Measurements from ENCODE around the gene BRD2.
A peak's percentile ranks its signal among the peaks of the same experiment; 100 is the strongest.

The BRD2 gene

DNA sequence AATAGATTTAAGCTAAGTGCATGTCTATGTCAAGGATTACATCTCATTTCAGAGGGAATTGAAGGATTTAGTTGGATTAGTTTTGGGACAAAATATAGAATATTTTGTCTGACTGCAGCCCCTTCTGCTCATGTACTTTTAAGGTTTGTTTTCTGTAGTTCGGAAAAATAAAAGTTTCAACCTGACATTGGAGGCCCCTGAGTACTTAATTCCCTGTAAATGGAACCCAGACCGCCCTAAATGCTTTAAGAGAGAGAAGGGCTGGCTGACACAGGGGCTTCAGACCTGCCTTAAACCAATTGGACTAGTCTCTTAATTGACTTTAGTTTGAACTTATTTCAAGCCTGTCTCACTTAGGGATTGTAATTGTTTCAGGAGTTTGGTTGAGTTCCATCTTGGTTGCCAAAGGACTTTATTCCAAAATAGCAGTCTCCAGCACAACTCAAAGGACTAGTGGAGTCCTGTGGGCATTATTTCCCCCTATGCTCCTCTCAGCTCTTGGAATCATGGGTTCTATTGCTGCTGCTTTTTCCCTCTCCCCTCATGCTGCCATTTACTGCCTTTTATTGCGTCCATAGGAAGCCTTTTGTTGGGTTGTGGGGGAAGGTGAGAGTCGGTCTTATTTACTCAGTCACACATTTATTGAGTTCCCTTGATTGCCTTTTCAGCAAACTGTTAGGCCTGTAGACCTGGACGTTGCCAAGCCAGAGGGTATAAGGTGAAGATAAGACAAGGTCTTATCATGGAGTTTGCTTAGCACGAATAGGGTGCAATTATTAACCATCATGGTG is 14.5 kb downstream of the BRD2 start:
- in situ Hi-C loops (cut with MboI; ENCODE audit: low pct_unique_long_range_greater_than_20kb, low sequenced_read_pairs) = no loop called here
- peak; percentile 14 for DNase-seq

DNA sequence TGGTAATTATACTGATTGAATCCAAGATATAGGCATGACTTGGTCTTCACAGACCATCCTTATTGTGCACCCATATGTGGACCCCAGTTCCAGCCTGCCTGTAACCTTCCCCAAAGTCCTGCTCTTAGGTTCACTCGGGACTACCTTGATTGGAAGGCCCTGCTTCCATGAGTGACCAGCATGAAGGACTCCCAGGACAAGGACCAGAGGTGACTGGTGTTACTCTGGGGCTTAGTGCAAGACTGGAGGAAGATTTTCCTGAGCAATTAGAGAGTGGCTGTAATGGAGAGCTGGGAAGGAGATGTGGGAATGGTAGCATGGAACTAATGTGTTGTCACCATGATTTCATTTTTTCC is 15.1 kb downstream of the BRD2 start:
- in situ Hi-C loops (cut with MboI; ENCODE audit: low pct_unique_long_range_greater_than_20kb, low sequenced_read_pairs) = no loop called here

DNA sequence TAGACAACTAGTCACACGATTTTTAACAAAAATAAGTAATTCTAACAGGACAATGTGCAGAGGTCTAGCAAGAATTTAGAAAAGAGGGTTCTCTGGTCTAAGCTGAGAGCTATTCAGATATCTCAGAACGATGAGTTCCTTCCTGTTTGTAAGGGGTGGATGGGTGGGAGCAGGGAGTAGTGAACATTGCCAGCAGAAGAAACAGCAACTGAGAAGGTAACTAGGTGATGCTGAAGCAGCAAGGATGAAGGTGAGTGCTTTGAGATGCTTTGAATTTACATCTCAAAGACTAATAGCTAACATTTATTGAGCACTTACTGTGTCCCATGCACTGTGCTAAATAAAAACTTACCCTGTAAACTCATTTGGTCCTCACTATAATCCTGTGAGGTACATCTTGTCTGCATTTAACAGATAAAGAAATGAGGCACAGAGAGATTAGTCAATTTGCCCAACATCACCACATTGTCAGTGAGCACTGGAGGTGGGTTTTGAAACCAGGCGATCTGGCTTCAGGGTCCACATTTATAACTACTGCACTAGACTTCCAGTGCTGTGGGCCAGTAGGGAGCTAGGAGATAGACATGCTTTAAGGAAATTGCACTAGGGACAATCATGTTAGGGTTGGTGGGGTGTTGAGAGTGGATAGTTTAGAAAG is 15.7 kb downstream of the BRD2 start:
- in situ Hi-C loops (cut with MboI; ENCODE audit: low pct_unique_long_range_greater_than_20kb, low sequenced_read_pairs) = no loop called here
- DNase-seq = no peak

More for the DNA sequence above, 15.1 kb downstream of the BRD2 start:
- DNase-seq = peak; percentile 15

- in situ Hi-C loops (cut with MboI; ENCODE audit: low pct_unique_long_range_greater_than_20kb, low sequenced_read_pairs) = no loop called here
- peak; percentile 90 for DNase-seq
Observed at GRCh38 chr6:32984622-32985389, 16.4 kb downstream of the BRD2 start.

GRCh38 chr6:32989368-32989767 is 21.0 kb downstream of the BRD2 start:
- DNase-seq = no peak
- in situ Hi-C loops (cut with MboI; ENCODE audit: low pct_unique_long_range_greater_than_20kb, low sequenced_read_pairs) = no loop called here

GRCh38 chr6:32991972-32992371 is 23.6 kb downstream of the BRD2 start:
- in situ Hi-C loops (cut with MboI; ENCODE audit: low pct_unique_long_range_greater_than_20kb, low sequenced_read_pairs) = no loop called here

GRCh38 chr6:32993363-32993973 is 25.1 kb downstream of the BRD2 start:
- in situ Hi-C loops (cut with MboI; ENCODE audit: low pct_unique_long_range_greater_than_20kb, low sequenced_read_pairs) = no loop called here
- no peak for DNase-seq

More at GRCh38 chr6:32991972-32992371, 23.6 kb downstream of the BRD2 start:
- DNase-seq = peak; percentile 18

- in situ Hi-C loops (cut with MboI; ENCODE audit: low pct_unique_long_range_greater_than_20kb, low sequenced_read_pairs) = no loop called here
Observed at GRCh38 chr6:32995448-32995847, 27.1 kb downstream of the BRD2 start.

GRCh38 chr6:33000055-33000454 is 31.7 kb downstream of the BRD2 start:
- in situ Hi-C loops (cut with MboI; ENCODE audit: low pct_unique_long_range_greater_than_20kb, low sequenced_read_pairs) = no loop called here
- DNase-seq = peak; percentile 55

More at GRCh38 chr6:32995448-32995847, 27.1 kb downstream of the BRD2 start:
- no peak for DNase-seq

DNA sequence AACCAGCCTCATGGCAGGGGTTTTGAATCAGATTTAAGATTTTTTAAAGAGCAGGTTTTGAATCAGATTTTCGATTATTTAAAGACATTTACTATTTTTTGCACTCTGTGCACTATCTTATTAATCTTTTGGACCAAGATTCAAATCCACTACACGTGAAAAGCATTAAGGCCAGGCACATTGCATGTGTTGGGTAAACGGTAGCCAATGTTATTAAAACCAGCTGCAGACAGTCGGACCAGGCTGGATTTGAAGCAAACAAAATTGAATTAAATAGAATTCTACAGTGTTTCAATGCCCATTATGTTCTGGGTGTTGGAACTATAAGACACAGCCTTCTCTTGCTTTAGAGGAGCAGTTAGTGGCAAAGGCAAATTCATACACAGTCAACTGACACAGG is 33.3 kb downstream of the BRD2 start:
- DNase-seq = no peak
- in situ Hi-C loops (cut with MboI; ENCODE audit: low pct_unique_long_range_greater_than_20kb, low sequenced_read_pairs) = no loop called here

DNA sequence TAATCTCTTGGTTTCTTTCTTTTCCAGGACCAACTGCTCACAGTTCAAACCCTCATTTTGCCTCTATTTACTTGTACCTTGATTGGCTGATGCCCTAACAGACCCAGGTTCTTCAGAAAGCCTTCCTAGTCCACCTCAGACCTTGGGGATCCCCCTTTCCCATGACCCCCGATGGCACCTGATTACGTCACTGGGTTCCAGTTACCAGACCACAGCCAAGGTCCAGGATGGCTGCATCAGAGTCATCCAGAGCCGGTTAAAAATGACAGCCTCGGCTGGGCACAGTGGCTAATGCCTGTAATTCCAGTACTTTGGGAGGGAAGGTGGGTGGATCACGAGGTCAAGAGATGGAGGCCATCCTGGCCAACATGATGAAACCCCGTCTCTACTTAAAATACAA is 36.5 kb downstream of the BRD2 start:
- no peak for DNase-seq
- in situ Hi-C loops (cut with MboI; ENCODE audit: low pct_unique_long_range_greater_than_20kb, low sequenced_read_pairs) = no loop called here

DNA sequence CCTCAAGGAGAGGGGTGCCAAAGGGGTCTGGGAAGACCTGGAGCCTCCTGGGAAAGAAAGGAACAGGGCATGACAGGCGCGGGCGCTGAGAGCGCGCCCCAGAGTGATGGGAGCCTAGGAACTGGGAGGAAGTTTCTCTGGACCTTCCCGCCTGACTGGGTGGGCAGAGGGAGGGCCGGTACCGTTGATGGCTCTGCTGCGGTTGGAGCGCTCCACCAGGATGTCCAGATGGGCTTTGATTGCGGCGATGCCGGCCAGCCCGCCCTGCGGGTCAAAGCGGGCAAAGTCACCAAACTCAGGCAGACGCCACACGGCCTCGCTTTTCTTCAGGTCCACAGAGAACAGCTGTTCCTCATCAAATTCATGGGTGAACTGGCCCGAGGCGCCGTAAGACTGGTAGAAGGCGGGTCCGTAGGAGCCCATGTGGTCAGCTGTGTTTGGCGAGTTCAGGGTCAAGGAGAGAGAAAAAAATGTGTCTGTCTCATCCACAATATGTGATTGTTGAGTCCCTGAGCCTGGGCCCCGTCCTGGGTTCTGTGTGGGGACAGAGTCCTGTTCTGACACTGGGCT is 39.5 kb downstream of the BRD2 start:
- DNase-seq = no peak
- in situ Hi-C loops (cut with MboI; ENCODE audit: low pct_unique_long_range_greater_than_20kb, low sequenced_read_pairs) = no loop called here

DNA sequence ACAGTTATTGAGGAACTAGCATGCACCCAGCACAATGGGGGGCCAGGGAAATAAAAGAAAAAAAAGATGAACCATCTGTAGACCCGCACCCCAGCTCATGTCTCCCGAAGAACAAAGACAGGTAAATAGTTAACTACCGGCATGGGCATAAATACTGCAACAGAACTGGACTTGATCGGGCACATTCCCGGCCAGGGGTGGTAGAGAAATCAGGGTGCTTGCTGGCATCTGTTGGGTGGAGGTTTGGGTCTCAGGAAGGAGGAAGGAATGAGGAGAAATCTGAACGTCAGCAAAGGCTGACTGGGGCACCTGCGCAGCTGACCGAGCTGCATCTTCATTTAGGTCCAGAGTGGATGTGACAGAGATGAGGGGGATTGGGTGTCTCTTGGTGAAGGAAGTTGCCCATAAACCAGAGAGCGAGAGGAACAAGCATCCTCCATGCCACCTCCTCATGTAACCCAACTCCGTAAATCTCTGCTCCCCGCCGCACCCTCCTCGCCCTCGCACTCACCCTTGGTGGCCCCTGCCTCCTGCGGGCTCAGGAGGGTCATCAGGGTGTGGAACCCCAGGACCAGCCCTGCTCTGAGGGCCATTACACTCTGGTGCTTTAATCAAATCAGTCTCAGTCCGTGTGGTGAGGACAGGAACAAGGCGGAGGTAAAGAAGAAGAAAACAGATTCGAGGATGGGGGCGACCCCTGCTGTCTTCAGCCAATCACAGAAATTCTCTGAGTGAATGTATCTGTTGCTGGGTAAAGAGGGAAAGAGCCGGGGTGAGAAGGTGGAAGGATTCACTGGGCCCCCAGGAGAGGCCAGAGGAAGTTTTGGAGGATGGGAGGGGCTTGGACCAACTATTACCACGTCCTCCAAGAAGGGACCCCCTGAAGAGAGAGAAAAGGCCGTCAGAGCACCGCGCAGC is 40.8 kb downstream of the BRD2 start, which contains the start of gene HLA-DOA:
Gene HLA-DOA (minus strand): TSS at position 648 of the 918 bp plus-strand sequence.
- peak; percentile 40 for DNase-seq
- in situ Hi-C loops (cut with MboI; ENCODE audit: low pct_unique_long_range_greater_than_20kb, low sequenced_read_pairs) = no loop called here

- in situ Hi-C loops (cut with MboI; ENCODE audit: low pct_unique_long_range_greater_than_20kb, low sequenced_read_pairs) = no loop called here
- DNase-seq = no peak
Observed at GRCh38 chr6:33010356-33010755, 42.0 kb downstream of the BRD2 start.

GRCh38 chr6:33013608-33014007 is 45.2 kb downstream of the BRD2 start:
- in situ Hi-C loops (cut with MboI; ENCODE audit: low pct_unique_long_range_greater_than_20kb, low sequenced_read_pairs) = no loop called here
- no peak for DNase-seq

DNA sequence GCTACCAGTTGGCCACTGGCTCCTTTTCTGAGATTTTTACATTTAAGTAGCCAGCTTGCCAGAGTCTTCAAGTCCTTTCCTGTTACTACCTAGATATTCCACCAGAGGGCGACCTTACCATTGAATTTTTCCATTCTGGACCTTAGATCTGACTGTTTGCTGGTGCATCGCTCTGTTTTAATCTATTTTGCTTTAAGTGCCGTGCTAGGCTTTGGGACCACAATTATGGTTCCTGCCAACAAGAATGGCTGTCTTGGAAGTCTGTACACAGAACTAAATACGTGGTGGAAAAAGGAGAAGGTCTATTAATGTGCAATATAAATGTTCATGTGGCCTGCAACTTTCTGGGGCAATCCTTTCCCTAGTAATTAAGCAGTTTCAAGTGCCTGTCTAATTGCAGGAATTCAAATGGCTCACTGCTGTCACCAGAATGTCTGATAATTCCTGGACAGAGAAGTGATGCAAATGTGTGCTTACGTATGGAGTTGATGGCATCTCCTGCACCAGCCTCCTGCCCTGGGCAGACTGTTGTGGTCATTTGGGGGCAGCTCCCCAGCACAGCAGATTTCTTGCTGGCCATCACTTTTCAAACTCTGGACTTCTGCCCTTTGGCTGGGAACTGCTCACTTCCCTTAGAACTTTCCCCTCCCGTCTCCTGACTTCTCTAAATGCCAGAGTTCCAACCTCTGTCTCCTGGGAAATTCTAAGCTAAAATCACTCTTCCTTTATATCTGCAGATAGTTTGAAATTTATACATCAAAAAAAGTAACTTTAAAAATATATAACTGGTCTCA is 46.6 kb downstream of the BRD2 start:
- DNase-seq = peak; percentile 90
- in situ Hi-C loops (cut with MboI; ENCODE audit: low pct_unique_long_range_greater_than_20kb, low sequenced_read_pairs) = no loop called here

- no peak for DNase-seq
- in situ Hi-C loops (cut with MboI; ENCODE audit: low pct_unique_long_range_greater_than_20kb, low sequenced_read_pairs) = no loop called here
Observed at GRCh38 chr6:33015798-33016197, 47.4 kb downstream of the BRD2 start.
